Measurements from ENCODE around the gene KLHL28.
A peak's percentile ranks its signal among the peaks of the same experiment; 100 is the strongest.

Gene KLHL28

GRCh38 chr14:44968714-44969113 is 7.0 kb upstream of the KLHL28 start:
- TF ChIP-seq CTCF (conservative IDR thresholded peaks at IDR 0.05; ENCODE audit: low read depth, low read length) = no peak
- no peak for DNase-seq (ENCODE audit: low read depth)
- no peak overlapping the region for H3K4me3 ChIP-seq (ENCODE audit: low read depth, low read length)

- peak overlapping the region; percentile 38 for H3K4me3 ChIP-seq (ENCODE audit: low read depth, low read length)
- DNase-seq (ENCODE audit: low read depth) = peak; percentile 40
- no peak for TF ChIP-seq CTCF (conservative IDR thresholded peaks at IDR 0.05; ENCODE audit: low read depth, low read length)
Measured at GRCh38 chr14:44966601-44967336, 5.0 kb upstream of the KLHL28 start.

- peak overlapping the region; percentile 97 for H3K4me3 ChIP-seq (ENCODE audit: low read depth, low read length)
- DNase-seq (ENCODE audit: low read depth) = no peak
- TF ChIP-seq CTCF (conservative IDR thresholded peaks at IDR 0.05; ENCODE audit: low read depth, low read length) = no peak
Measured at GRCh38 chr14:44963775-44964380, 2.1 kb upstream of the KLHL28 start.

- DNase-seq (ENCODE audit: low read depth) = peak; percentile 52
- TF ChIP-seq CTCF (conservative IDR thresholded peaks at IDR 0.05; ENCODE audit: low read depth, low read length) = no peak
- peak overlapping the region; percentile 97 for H3K4me3 ChIP-seq (ENCODE audit: low read depth, low read length)
Measured at GRCh38 chr14:44963044-44963528, 1.3 kb upstream of the KLHL28 start.

- TF ChIP-seq CTCF (conservative IDR thresholded peaks at IDR 0.05; ENCODE audit: low read depth, low read length) = no peak
- H3K4me3 ChIP-seq (ENCODE audit: low read depth, low read length) = peak overlapping the region; percentile 97
- DNase-seq (ENCODE audit: low read depth) = peak; percentile 63
Measured at GRCh38 chr14:44962334-44963043, 742 bp upstream of the KLHL28 start.

GRCh38 chr14:44961151-44961553 is 595 bp downstream of the KLHL28 start:
- peak overlapping the region; percentile 97 for H3K4me3 ChIP-seq (ENCODE audit: low read depth, low read length)
- TF ChIP-seq CTCF (conservative IDR thresholded peaks at IDR 0.05; ENCODE audit: low read depth, low read length) = no peak
- DNase-seq (ENCODE audit: low read depth) = peak; percentile 77

Measured in choroid plexus epithelial cell (primary cell).